Measurements from ENCODE around the gene CCDC112. TPM values are rescaled to one million over a fixed set of nuclear protein-coding genes. Genes with fewer than 3 reads are reported as not detected.
A peak's percentile ranks its signal among the peaks of the same experiment; 100 is the strongest.

CCDC112 gene
- polyA plus RNA-seq, 2 of the 4 experiments (the other 2 are of a cell fraction), result 5.8 to 8.6 TPM

GRCh38 chr5:115265220-115265619 is 31.2 kb downstream of the CCDC112 start:
- FAIRE-seq, result no peak
- ATAC-seq, result no peak
- DNase-seq (ENCODE audit: low read depth in 1 of 2, low spot score in 1 of 2), result no peak
- peaks cover 14% of the 10 kb centered on the region for H3K4me1 ChIP-seq
- H3K27ac ChIP-seq, result no peak overlapping the region
- no peak for TF ChIP-seq JUN (IDR thresholded peaks at IDR 0.05)
- TF ChIP-seq RNF2 (IDR thresholded peaks at IDR 0.05; ENCODE audit: borderline replicate concordance, low read depth), result no peak
- no peak for TF ChIP-seq FOSL2 (IDR thresholded peaks at IDR 0.05)
- TF ChIP-seq FOSL2 (CRISPR knock-in tag; IDR thresholded peaks at IDR 0.05), result no peak
- TF ChIP-seq, protein P1, sequence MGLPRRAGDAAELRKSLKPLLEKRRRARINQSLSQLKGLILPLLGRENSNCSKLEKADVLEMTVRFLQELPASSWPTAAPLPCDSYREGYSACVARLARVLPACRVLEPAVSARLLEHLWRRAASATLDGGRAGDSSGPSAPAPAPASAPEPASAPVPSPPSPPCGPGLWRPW (IDR thresholded peaks at IDR 0.05), result no peak
- TF ChIP-seq MAFK (IDR thresholded peaks at IDR 0.05; ENCODE audit: partially characterized antibody), result no peak
- TF ChIP-seq ZFP36 (IDR thresholded peaks at IDR 0.05; ENCODE audit: borderline replicate concordance, partially characterized antibody), result no peak
- no peak for TF ChIP-seq HOXB13 (CRISPR knock-in tag; IDR thresholded peaks at IDR 0.05; ENCODE audit: low read depth)
- CTCF ChIA-PET, result no interaction called here
- H3K9me3 ChIP-seq, result no peaks in the 10 kb centered on the region
- H3K4me2 ChIP-seq, result no peak overlapping the region
- WGBS (ENCODE audit: missing lambda C conversion rate), result 92% methylated on average over 13 of the region's 13 CpGs
- POLR2A ChIA-PET, result no interaction called here
- H3K4me3 ChIP-seq, result no peak overlapping the region

GRCh38 chr5:115264786-115265185 is 31.7 kb downstream of the CCDC112 start:
- CTCF ChIA-PET, result no interaction called here

GRCh38 chr5:115263078-115263380 is 33.4 kb downstream of the CCDC112 start:
- ChIA-PET CTCF (no interaction called here), POLR2A (interaction anchor here (1.5 kb wide), 1 partner anchor 33 kb away, joined by 9 read pairs; the partner anchor contains the start of gene CCDC112)
- H3K27ac ChIP-seq, result peak overlapping the region; percentile 81 to 87
- DNase-seq (ENCODE audit: low read depth in 1 of 2, low spot score in 1 of 2) (no peak), FAIRE-seq (no peak), ATAC-seq (no peak)
- WGBS (ENCODE audit: missing lambda C conversion rate), result 55% methylated on average over 7 of the region's 7 CpGs
- H3K4me2 ChIP-seq, result peak overlapping the region; percentile 79
- H3K9me3 ChIP-seq, result no peaks in the 10 kb centered on the region
- peaks cover 14% of the 10 kb centered on the region for H3K4me1 ChIP-seq
- H3K4me3 ChIP-seq, result peak overlapping the region; percentile 76
- TF ChIP-seq EP300 (IDR thresholded peaks at IDR 0.05) (no peak), GATA3 (IDR thresholded peaks at IDR 0.05; ENCODE audit: borderline replicate concordance) (no peak), ESRRA (IDR thresholded peaks at IDR 0.05; ENCODE audit: borderline replicate concordance, low read length) (no peak), ZSCAN20 (CRISPR knock-in tag; IDR thresholded peaks at IDR 0.05) (no peak), RCOR1 (IDR thresholded peaks at IDR 0.05; ENCODE audit: low read depth, low read length) (no peak), NR3C1 (IDR thresholded peaks at IDR 0.05) (no peak), KDM1A (IDR thresholded peaks at IDR 0.05; ENCODE audit: low read depth) (no peak), NPAS2 (CRISPR knock-in tag; IDR thresholded peaks at IDR 0.05; ENCODE audit: borderline replicate concordance) (no peak), RARB (CRISPR knock-in tag; IDR thresholded peaks at IDR 0.05) (no peak), BCL3 (IDR thresholded peaks at IDR 0.05) (no peak), POLR2AphosphoS2 (conservative IDR thresholded peaks at IDR 0.05; ENCODE audit: low read length) (no peak), TFCP2L1 (CRISPR knock-in tag; IDR thresholded peaks at IDR 0.05) (no peak), HDAC2 (IDR thresholded peaks at IDR 0.05) (0 out of 2 replicates have a peak, but pooled peaks have one; percentile 8), HOXA7 (CRISPR knock-in tag; IDR thresholded peaks at IDR 0.05) (no peak), RNF2 (IDR thresholded peaks at IDR 0.05; ENCODE audit: borderline replicate concordance, low read depth) (0 out of 2 replicates have a peak, but pooled peaks have one; percentile 55), ATOH8 (CRISPR knock-in tag; IDR thresholded peaks at IDR 0.05; ENCODE audit: low read depth) (no peak), PBX3 (IDR thresholded peaks at IDR 0.05) (no peak), MAFK (IDR thresholded peaks at IDR 0.05; ENCODE audit: partially characterized antibody) (no peak), RAD21 (conservative IDR thresholded peaks at IDR 0.05 in 1 of 2, IDR thresholded peaks at IDR 0.05 in 1 of 2) (no peak), ZC3H11A (IDR thresholded peaks at IDR 0.05) (no peak)

More at GRCh38 chr5:115264786-115265185, 31.7 kb downstream of the CCDC112 start:
- Histone ChIP-seq H3K27ac (no peak overlapping the region), H3K4me2 (no peak overlapping the region), H3K4me3 (no peak overlapping the region), H3K9me3 (no peaks in the 10 kb centered on the region), H3K4me1 (peaks cover 14% of the 10 kb centered on the region)
- ATAC-seq, result no peak
- DNase-seq (ENCODE audit: low read depth in 1 of 2, low spot score in 1 of 2), result no peak
- WGBS (ENCODE audit: missing lambda C conversion rate), result 90% methylated on average over 7 of the region's 13 CpGs
- FAIRE-seq, result no peak
- POLR2A ChIA-PET, result no interaction called here
- TF ChIP-seq, protein P2, sequence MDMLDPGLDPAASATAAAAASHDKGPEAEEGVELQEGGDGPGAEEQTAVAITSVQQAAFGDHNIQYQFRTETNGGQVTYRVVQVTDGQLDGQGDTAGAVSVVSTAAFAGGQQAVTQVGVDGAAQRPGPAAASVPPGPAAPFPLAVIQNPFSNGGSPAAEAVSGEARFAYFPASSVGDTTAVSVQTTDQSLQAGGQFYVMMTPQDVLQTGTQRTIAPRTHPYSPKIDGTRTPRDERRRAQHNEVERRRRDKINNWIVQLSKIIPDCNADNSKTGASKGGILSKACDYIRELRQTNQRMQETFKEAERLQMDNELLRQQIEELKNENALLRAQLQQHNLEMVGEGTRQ (IDR thresholded peaks at IDR 0.05), result no peak
- TF ChIP-seq, protein P3, sequence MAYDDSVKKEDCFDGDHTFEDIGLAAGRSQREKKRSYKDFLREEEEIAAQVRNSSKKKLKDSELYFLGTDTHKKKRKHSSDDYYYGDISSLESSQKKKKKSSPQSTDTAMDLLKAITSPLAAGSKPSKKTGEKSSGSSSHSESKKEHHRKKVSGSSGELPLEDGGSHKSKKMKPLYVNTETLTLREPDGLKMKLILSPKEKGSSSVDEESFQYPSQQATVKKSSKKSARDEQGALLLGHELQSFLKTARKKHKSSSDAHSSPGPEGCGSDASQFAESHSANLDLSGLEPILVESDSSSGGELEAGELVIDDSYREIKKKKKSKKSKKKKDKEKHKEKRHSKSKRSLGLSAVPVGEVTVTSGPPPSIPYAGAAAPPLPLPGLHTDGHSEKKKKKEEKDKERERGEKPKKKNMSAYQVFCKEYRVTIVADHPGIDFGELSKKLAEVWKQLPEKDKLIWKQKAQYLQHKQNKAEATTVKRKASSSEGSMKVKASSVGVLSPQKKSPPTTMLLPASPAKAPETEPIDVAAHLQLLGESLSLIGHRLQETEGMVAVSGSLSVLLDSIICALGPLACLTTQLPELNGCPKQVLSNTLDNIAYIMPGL (CRISPR knock-in tag; IDR thresholded peaks at IDR 0.05; ENCODE audit: borderline replicate concordance), result no peak
- TF ChIP-seq RARB (CRISPR knock-in tag; IDR thresholded peaks at IDR 0.05) (no peak), RAD21 (conservative IDR thresholded peaks at IDR 0.05 in 1 of 2, IDR thresholded peaks at IDR 0.05 in 1 of 2) (no peak)
- TF ChIP-seq, protein P4, sequence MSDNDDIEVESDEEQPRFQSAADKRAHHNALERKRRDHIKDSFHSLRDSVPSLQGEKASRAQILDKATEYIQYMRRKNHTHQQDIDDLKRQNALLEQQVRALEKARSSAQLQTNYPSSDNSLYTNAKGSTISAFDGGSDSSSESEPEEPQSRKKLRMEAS (IDR thresholded peaks at IDR 0.05), result no peak

Measured in A549 (cell line).